Measurements from ENCODE around the gene HPSE2.

Gene HPSE2

GRCh38 chr10:98950106-98950505 is 285.5 kb downstream of the HPSE2 start:
- DNase-seq (ENCODE audit: low read depth, low spot score) = no peak
- Histone ChIP-seq H3K27me3 (ENCODE audit: insufficient read depth, insufficient read length) (no peaks in the 10 kb centered on the region), H3K9me3 (ENCODE audit: insufficient read depth, low read length) (no peaks in the 10 kb centered on the region), H3K4me3 (ENCODE audit: insufficient read length, low read depth) (no peak overlapping the region), H3K36me3 (ENCODE audit: insufficient read depth, insufficient read length, low read length) (no peaks in the 10 kb centered on the region), H3K9ac (ENCODE audit: insufficient read length, low read depth) (no peak overlapping the region), H3K4me1 (ENCODE audit: insufficient read depth, insufficient read length) (no peaks in the 10 kb centered on the region)
- no peak for TF ChIP-seq ZNF274 (IDR thresholded peaks at IDR 0.05; ENCODE audit: low read depth, low read length)
- TF ChIP-seq YY1 (IDR thresholded peaks at IDR 0.05; ENCODE audit: insufficient read depth, insufficient read length) = no peak
- TF ChIP-seq SUZ12 (IDR thresholded peaks at IDR 0.05; ENCODE audit: extremely low read depth, insufficient read depth, insufficient read length) = no peak

- Histone ChIP-seq H3K4me1 (ENCODE audit: insufficient read depth, insufficient read length) (no peaks in the 10 kb centered on the region), H3K9ac (ENCODE audit: insufficient read length, low read depth) (no peak overlapping the region), H3K4me3 (ENCODE audit: insufficient read length, low read depth) (no peak overlapping the region), H3K9me3 (ENCODE audit: insufficient read depth, low read length) (no peaks in the 10 kb centered on the region), H3K36me3 (ENCODE audit: insufficient read depth, insufficient read length, low read length) (no peaks in the 10 kb centered on the region), H3K27me3 (ENCODE audit: insufficient read depth, insufficient read length) (no peaks in the 10 kb centered on the region)
- TF ChIP-seq SUZ12 (IDR thresholded peaks at IDR 0.05; ENCODE audit: extremely low read depth, insufficient read depth, insufficient read length) (no peak), YY1 (IDR thresholded peaks at IDR 0.05; ENCODE audit: insufficient read depth, insufficient read length) (no peak)
- no peak for DNase-seq (ENCODE audit: low read depth, low spot score)
These were observed 286.3 kb downstream of the HPSE2 start for GRCh38 chr10:98949306-98949705.

GRCh38 chr10:98943681-98944080 is 292.0 kb downstream of the HPSE2 start:
- TF ChIP-seq YY1 (IDR thresholded peaks at IDR 0.05; ENCODE audit: insufficient read depth, insufficient read length) (no peak), SUZ12 (IDR thresholded peaks at IDR 0.05; ENCODE audit: extremely low read depth, insufficient read depth, insufficient read length) (no peak), ZNF274 (IDR thresholded peaks at IDR 0.05; ENCODE audit: low read depth, low read length) (no peak)

GRCh38 chr10:98929709-98930108 is 305.9 kb downstream of the HPSE2 start:
- DNase-seq (ENCODE audit: low read depth, low spot score) = no peak
- TF ChIP-seq SUZ12 (IDR thresholded peaks at IDR 0.05; ENCODE audit: extremely low read depth, insufficient read depth, insufficient read length) (no peak), YY1 (IDR thresholded peaks at IDR 0.05; ENCODE audit: insufficient read depth, insufficient read length) (no peak), ZNF274 (IDR thresholded peaks at IDR 0.05; ENCODE audit: low read depth, low read length) (no peak)
- no peaks in the 10 kb centered on the region for H3K36me3 ChIP-seq (ENCODE audit: insufficient read depth, insufficient read length, low read length)
- H3K27me3 ChIP-seq (ENCODE audit: insufficient read depth, insufficient read length) = no peaks in the 10 kb centered on the region
- no peak overlapping the region for H3K4me3 ChIP-seq (ENCODE audit: insufficient read length, low read depth)
- no peaks in the 10 kb centered on the region for H3K9me3 ChIP-seq (ENCODE audit: insufficient read depth, low read length)
- no peak overlapping the region for H3K9ac ChIP-seq (ENCODE audit: insufficient read length, low read depth)
- H3K4me1 ChIP-seq (ENCODE audit: insufficient read depth, insufficient read length) = no peaks in the 10 kb centered on the region

More at GRCh38 chr10:98943681-98944080, 292.0 kb downstream of the HPSE2 start:
- H3K4me3 ChIP-seq (ENCODE audit: insufficient read length, low read depth) = no peak overlapping the region
- no peaks in the 10 kb centered on the region for H3K4me1 ChIP-seq (ENCODE audit: insufficient read depth, insufficient read length)
- H3K9me3 ChIP-seq (ENCODE audit: insufficient read depth, low read length) = no peaks in the 10 kb centered on the region
- no peaks in the 10 kb centered on the region for H3K36me3 ChIP-seq (ENCODE audit: insufficient read depth, insufficient read length, low read length)
- DNase-seq (ENCODE audit: low read depth, low spot score) = no peak
- H3K27me3 ChIP-seq (ENCODE audit: insufficient read depth, insufficient read length) = no peaks in the 10 kb centered on the region
- no peak overlapping the region for H3K9ac ChIP-seq (ENCODE audit: insufficient read length, low read depth)

- TF ChIP-seq ZNF274 (IDR thresholded peaks at IDR 0.05; ENCODE audit: low read depth, low read length) (no peak), SUZ12 (IDR thresholded peaks at IDR 0.05; ENCODE audit: extremely low read depth, insufficient read depth, insufficient read length) (no peak), YY1 (IDR thresholded peaks at IDR 0.05; ENCODE audit: insufficient read depth, insufficient read length) (no peak)
- H3K4me3 ChIP-seq (ENCODE audit: insufficient read length, low read depth) = no peak overlapping the region
- no peaks in the 10 kb centered on the region for H3K36me3 ChIP-seq (ENCODE audit: insufficient read depth, insufficient read length, low read length)
- no peaks in the 10 kb centered on the region for H3K4me1 ChIP-seq (ENCODE audit: insufficient read depth, insufficient read length)
- DNase-seq (ENCODE audit: low read depth, low spot score) = no peak
- H3K9me3 ChIP-seq (ENCODE audit: insufficient read depth, low read length) = no peaks in the 10 kb centered on the region
- H3K9ac ChIP-seq (ENCODE audit: insufficient read length, low read depth) = no peak overlapping the region
- no peaks in the 10 kb centered on the region for H3K27me3 ChIP-seq (ENCODE audit: insufficient read depth, insufficient read length)
These were observed 310.0 kb downstream of the HPSE2 start for GRCh38 chr10:98925651-98926050.

- no peak for DNase-seq (ENCODE audit: low read depth, low spot score)
- H3K4me3 ChIP-seq (ENCODE audit: insufficient read length, low read depth) = no peak overlapping the region
- TF ChIP-seq ZNF274 (IDR thresholded peaks at IDR 0.05; ENCODE audit: low read depth, low read length) (no peak), YY1 (IDR thresholded peaks at IDR 0.05; ENCODE audit: insufficient read depth, insufficient read length) (no peak), SUZ12 (IDR thresholded peaks at IDR 0.05; ENCODE audit: extremely low read depth, insufficient read depth, insufficient read length) (no peak)
- H3K27me3 ChIP-seq (ENCODE audit: insufficient read depth, insufficient read length) = no peaks in the 10 kb centered on the region
- H3K36me3 ChIP-seq (ENCODE audit: insufficient read depth, insufficient read length, low read length) = no peaks in the 10 kb centered on the region
- H3K9me3 ChIP-seq (ENCODE audit: insufficient read depth, low read length) = no peaks in the 10 kb centered on the region
- no peaks in the 10 kb centered on the region for H3K4me1 ChIP-seq (ENCODE audit: insufficient read depth, insufficient read length)
- no peak overlapping the region for H3K9ac ChIP-seq (ENCODE audit: insufficient read length, low read depth)
These were observed 311.1 kb downstream of the HPSE2 start for GRCh38 chr10:98924526-98924925.

GRCh38 chr10:98921316-98921715 is 314.3 kb downstream of the HPSE2 start:
- no peak overlapping the region for H3K9ac ChIP-seq (ENCODE audit: insufficient read length, low read depth)
- H3K27me3 ChIP-seq (ENCODE audit: insufficient read depth, insufficient read length) = no peaks in the 10 kb centered on the region
- no peaks in the 10 kb centered on the region for H3K9me3 ChIP-seq (ENCODE audit: insufficient read depth, low read length)
- no peak overlapping the region for H3K4me3 ChIP-seq (ENCODE audit: insufficient read length, low read depth)
- TF ChIP-seq YY1 (IDR thresholded peaks at IDR 0.05; ENCODE audit: insufficient read depth, insufficient read length) (no peak), SUZ12 (IDR thresholded peaks at IDR 0.05; ENCODE audit: extremely low read depth, insufficient read depth, insufficient read length) (no peak), ZNF274 (IDR thresholded peaks at IDR 0.05; ENCODE audit: low read depth, low read length) (no peak)
- no peaks in the 10 kb centered on the region for H3K4me1 ChIP-seq (ENCODE audit: insufficient read depth, insufficient read length)
- no peaks in the 10 kb centered on the region for H3K36me3 ChIP-seq (ENCODE audit: insufficient read depth, insufficient read length, low read length)
- DNase-seq (ENCODE audit: low read depth, low spot score) = no peak

- Histone ChIP-seq H3K4me3 (ENCODE audit: insufficient read length, low read depth) (no peak overlapping the region), H3K36me3 (ENCODE audit: insufficient read depth, insufficient read length, low read length) (no peaks in the 10 kb centered on the region), H3K27me3 (ENCODE audit: insufficient read depth, insufficient read length) (no peaks in the 10 kb centered on the region), H3K4me1 (ENCODE audit: insufficient read depth, insufficient read length) (no peaks in the 10 kb centered on the region), H3K9me3 (ENCODE audit: insufficient read depth, low read length) (no peaks in the 10 kb centered on the region), H3K9ac (ENCODE audit: insufficient read length, low read depth) (no peak overlapping the region)
- TF ChIP-seq ZNF274 (IDR thresholded peaks at IDR 0.05; ENCODE audit: low read depth, low read length) (no peak), YY1 (IDR thresholded peaks at IDR 0.05; ENCODE audit: insufficient read depth, insufficient read length) (no peak), SUZ12 (IDR thresholded peaks at IDR 0.05; ENCODE audit: extremely low read depth, insufficient read depth, insufficient read length) (no peak)
- DNase-seq (ENCODE audit: low read depth, low spot score) = no peak
These were observed 314.8 kb downstream of the HPSE2 start for GRCh38 chr10:98920807-98921206.

All from NT2/D1 (cell line).